Activated CD4-positive, CD25-positive, alpha-beta regulatory T cell (primary cell): ENCODE results near the gene BID.

Experiments used
- DNase-seq, 4 experiments: peaks; one replicate each; lab custom pipeline; 2025; lab: John Stamatoyannopoulos, UW

BID gene

DNA sequence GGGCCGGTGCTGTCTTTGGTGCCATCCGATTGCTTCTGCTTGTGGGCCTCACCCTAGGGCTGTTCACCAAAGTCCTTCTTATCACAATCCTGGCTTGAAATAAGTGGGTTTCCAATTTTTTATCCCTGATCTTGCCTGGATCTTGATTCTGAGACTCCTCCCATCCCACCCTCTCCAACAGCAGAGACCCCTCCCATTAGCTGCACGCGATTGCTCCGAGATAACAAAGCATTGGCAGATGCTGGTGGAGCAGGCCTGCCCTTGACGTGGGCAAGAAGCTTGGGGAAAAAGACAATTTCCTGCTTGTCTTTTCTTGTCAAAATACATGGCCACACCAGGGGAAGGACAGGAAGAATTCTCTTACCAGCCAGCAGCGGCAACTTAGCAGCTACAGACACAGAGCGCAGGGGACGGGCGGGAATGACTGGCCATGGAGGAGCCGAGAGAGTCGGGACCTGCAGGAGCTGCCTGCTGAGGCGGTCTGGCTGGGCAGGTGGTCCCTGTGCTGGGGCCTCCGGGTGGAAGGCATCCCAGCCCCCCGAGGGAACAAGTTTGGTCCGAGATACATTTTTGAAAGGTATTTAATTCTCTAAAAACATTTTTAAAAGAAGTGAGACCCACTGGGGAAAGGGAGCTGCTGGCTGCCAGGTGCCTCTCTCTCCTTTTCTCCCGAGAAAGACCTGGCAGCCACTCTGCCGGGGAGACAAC lies 9.7 kb upstream of the BID start:
- no peak for DNase-seq

DNA sequence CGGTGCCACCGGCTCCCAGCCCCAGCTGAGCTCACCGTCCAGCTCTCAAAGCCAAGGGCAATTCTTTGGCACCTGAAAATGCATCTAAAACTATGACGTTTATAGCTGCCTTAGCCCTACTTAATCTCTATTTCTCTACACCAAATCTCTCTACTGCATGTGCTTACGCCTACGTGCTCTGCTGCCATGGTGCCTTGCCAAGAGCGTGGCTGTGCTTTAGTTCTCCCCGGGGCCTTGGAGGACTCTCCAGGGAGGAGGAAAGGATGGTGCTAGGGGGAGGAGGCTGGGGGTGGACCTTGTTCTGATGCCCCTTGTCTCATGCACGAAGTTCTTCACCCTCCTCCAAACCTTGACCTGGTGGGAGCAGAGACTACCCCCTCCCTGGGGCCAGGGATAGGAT lies 9.0 kb upstream of the BID start:
- no peak for DNase-seq

DNA sequence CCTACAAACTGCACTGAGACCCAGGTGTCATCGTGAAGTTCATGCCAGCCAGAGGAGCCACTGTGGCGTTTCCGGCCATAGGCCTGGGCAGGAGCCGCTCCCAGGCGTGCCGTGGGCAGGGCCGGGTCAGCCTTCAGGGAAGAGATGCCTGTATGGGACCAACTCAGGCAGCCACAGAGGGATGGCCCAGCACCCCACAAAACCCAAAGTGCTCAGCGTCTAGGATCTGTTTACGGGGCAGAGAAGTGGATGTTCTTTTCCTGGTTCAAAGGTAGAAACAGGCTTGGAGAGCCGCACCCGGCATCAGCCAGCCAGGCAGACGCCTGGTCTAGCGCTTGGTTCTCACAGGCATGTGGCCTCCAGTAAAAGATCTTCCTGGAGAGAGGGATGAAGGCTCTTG lies 8.4 kb upstream of the BID start:
- no peak for DNase-seq

DNA sequence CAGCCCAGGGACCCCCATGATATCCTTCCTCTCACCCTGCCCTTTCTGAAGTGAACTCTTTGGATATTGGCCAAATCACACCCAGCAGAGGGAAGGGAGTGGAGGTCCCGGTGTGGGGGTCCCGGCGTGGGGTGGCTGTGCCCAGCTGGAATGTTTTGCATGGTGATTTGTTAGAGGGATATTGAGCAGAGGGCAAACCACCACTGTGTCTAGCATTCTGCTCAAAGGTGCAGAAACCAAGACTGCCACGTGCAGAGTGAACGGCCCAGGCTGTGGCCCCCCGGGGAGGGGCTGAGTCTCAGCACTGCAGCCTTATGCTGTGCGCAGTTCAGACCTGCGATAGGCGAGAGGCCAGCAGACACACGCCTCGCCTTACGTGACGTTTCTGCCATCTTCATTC lies 7.9 kb upstream of the BID start:
- no peak for DNase-seq

DNA sequence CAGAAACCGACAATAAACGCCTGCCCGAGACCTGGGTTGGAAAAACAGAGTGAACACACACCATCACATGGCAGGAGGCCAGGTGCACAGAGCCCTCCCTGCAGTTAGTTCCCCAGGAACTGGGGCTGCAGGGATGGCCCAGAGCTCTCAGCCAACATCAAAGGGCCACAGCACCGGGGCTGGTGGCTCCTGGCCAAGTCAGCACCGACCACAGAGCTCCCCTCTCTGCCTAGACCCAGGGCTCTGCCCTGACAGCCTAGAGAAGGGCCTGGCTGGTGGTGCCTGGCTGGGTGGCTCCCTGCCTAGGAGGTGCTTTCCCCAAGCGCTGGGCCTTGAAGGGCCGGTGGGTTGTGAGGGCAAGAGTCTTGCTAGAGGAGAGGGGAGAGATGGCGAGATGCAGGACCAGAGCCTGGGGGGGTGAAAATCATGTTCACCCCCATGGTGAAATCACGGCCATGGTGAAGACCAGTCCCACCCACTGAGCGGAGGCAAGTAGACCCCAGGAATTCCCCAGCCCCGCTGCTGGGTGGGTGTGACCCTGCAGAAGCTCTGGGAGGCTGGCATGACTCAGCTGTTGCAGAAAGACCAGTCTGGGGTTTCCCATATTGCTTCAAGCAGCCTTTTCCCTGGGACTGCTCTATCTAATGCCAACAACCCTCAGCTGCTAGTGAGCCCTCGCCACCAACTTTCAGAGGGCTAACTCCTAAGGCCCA lies 7.2 kb upstream of the BID start:
- DNase-seq = peak in 1 of 4 experiments; percentile 31

DNA sequence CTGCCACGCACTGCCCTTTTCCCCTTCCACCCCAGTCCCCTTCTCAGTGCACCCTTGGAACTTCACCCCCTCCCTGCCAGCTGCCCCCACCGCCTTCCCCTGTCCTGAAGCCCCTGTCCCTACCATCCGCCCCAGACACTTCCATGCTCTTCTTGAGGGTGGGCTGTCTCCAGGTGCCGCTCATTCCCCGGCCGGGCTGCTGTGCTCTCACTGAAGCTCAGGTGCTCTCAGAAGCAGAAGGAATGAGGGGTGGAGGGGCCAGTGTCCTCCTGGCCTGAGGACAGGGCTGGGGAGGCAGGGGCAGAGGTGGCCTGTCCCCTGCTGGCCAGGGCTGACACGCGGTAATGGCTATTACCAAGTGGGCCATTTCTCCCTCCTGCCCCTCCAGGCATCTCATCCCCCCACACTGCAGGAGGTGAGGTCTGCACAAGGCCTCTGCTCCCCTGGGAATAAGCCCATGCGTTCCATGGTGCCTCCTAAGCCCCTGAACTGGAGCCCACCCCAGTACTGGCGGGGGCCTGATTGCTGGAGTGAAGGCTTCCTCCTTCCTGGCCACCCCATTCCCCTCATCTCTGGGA lies 6.6 kb upstream of the BID start:
- DNase-seq = no peak

DNA sequence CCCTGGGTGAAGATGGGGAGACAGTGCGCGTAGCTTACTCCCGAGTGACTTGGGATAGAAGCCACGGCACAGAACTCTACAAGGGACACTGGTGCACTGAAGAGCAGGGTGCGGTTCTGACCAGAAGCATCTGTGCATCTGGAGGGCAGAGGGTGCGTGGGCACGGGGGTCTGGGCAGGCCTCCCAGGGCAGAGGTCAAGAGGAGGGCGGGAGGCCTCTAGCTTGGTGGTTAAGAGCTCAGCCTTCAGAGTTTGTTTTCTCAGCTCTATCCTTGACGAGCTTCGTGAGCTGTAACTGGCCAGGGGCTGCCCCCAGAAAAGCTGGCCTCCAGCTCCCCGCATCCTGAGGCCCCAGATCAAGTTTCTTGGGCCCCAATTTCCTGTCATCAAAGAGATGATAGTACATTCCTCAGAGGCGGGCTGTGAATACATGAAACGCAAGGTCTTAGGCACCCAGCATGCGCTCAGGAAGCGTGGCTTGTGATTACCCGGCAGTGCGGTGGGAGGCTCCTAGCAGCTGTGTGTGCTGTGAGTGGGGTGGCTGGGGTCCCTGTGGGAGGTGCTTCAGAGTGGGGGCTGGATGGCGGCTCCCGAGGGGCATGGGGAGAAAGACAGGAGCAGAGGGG lies 6.0 kb upstream of the BID start:
- no peak for DNase-seq

DNA sequence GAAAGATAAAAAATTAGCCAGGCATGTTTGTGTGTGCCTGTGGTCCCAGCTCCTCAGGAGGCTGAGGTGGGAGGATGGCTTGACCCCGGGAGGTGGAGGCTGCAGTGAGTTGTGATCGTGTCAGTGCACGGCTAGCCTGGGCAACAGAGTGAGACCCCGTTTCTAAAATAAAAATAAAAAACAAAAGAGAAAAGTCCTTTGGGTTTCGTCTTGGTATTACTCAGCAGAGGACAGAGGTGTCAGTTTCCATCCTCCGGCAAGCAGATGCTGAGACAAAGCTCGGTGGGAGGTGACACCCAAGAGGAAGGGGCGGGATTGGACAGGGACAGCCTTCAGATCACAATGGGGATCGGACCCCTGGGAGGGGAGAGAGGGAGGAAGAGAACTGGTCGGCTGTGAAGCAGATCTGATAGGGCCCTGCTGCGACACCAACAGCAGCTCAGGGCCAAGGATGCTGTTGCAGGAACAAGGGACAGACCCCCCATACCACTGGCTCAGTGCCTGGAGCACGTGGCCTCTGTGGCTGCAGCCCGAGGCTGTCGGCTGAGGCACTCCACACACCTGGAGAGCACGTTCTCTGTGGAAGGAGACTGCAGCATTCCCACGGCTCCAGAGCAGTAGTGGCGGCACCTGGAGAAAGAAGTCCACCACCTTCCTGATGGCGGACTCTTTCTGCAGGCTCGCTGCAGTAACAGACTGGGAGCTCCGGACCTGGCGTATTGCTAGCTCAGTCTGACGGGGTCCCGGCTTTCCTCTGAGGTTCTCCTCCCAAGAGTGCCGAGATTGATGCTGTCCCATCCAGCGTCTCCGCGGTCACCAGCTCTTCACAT lies 5.2 kb upstream of the BID start:
- DNase-seq = no peak

DNA sequence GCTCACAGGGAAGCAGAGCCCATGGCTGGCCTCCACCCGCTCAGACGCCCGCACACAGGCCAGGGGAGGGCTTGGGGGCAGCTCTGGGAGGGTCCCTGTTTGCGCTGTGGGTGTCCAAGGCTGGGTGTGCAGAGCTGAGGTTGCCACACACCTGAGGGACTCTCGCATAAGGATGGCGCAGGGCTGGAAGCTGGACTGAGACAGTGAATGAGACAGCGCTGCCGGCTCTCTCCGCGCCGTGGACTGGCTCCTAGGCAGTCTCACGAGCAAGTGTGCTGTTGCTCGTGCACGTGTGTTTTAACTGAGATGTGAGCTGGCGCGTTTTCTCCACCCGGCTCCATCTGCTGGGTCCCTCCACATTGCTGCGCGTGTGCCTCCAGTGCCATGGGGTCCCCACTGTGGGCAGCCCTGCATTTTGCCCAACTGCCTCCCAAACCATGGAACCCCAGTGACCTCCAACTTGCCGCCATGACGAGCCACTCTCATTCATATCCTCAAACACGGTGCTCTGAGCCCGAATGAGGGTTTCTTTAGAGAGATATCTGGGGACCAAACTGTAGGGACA lies 4.2 kb upstream of the BID start:
- DNase-seq = no peak

DNA sequence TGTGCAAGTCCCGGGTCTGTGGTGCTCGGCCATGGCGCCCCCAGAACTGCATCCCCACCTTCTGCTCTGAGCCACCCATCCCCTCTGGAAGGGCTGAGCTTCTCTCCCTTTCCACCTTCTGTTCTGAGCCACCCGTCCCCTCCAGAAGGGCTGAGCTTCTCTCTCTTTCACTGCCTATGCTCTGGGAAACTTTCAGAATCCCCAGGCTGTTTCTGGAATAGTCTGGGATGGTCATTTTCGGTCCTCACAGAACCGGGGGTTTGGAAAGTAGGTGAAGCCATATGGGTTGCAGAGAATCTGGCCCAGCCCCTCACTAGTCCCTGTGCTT lies 3.4 kb upstream of the BID start:
- no peak for DNase-seq

DNA sequence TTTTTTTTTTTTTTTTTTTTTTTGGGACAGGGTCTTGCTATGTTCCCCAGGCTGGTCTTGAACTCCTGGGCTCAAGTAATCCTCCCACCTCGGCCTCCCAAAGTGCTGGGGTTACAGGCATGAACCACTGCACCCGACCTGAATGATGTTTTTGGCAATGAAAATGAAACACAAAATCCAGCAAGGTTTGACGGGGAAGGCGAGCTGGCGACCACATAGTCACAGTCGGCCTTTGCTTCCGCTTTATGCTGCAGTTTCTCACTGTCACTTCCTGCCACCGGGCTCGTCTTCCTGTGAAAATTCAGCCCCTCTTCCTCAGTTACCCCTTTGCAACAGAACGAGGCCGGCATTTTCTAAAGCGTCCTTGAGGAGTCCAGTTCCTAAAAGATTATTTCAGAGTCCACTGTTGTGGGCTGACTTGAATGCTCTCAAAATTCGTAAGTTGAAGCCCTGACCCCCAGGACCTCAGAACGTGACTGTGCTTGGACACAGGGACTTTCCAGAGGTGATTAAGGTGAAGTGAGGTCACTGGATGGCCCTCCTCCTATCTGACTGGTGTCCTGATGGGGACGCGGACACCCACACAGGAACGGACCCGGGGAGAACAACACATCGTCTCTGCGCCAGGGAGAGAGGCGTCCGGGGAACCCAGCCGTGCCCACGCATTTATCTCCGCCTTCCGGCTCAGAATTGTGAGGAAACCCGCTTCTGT lies 2.9 kb upstream of the BID start:
- peak; percentile 39 to 48 (median 43) for DNase-seq

DNA sequence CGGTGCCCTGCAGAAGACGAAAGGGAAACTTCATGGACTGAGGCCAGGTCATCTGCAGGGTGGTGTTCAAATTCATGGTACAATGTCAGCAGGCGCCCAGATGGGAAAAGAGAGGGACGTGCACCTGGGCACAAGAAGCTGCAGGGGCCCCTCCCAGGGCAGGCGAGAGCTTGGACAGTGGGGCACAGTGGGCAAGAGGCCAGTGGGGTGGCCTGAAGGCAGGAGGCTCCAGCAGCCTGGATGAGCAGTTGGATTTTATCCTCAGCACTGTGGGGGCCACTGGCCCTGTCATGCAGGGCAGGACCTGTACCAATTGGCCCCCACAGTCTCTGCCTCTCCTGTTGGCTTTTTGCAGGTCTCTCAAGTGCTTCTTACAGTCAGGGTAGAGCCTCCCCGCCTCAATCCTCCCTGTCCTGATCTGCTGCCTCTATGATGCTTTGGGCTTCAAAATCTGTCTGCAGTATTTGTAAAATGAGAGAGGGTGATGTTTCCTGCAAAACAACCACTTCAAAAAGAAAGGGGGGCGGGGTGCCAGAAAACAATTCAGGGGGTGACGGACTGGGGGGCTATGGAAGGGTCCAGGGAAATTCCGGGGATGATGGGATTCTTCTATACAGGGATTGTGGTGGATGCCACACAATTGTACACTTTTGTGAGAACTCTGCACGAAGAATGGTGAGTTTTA lies 1.7 kb upstream of the BID start:
- no peak for DNase-seq

DNA sequence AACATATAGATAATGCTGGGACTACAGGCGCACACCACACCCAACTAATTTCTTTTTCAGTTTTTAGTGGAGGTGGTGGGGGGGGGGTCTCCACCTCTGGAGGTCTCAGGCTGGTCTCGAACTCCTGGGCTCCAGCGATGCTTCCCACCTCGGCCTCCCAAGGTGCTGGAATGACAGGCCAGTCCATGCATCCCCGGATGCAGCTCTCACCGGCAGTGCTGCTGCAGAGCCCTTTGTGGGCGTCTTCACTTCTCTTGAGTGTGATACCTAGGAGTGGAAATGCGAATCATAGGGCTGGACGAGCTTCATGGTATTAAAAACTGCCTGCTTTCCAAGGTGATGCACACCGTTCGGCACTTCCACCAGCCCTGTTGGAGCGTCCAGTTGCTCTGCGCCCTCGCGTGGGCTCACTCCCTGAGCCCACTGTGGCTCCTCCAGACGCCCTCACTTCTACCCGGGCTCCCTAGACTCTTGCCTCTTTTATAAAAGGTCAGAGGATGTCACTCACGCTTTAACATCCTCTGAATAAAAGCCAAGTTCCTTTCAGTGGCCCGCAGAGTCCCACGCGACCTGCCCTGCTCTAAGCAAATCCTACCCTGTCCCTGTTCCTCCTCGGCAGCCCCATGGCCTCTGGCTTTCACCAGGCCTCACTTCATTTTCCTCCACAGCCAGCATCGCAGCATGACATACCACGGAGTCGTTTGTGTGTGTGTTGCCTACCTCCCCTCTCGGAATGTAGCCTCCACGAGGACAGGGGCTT lies 837 bp upstream of the BID start:
- no peak for DNase-seq

DNA sequence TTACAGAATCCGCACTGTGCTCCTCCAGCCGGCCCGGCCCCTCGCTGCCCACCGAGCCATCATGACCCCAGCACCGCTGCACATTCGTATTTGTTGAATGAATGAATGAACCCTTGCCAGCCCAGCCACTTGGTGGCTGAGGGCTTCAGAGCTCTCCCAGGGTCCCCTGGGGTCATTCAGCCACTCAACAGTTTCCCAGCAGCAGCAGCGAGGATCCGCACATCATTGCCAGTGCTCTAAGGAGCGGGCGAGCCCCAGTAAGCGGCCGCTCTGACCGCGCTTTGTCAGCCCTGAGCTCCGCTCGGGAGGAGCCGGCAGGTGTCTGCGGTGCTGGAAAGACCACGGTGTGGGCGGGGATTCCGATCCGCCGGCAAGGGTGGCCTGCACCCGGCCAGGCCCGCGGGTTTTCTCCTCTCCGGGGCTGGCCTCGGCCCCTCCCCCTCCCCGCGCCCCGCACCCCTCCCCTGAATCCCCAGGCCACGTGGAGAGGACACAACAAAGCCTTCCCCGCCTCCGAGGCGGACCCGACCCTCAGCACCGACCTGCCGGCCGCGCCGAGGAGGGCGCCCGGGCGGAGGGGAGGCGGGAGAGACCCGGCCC lies 563 bp downstream of the BID start:
- peak in 3 of 4 experiments; percentile 16 to 34 (median 17) for DNase-seq

DNA sequence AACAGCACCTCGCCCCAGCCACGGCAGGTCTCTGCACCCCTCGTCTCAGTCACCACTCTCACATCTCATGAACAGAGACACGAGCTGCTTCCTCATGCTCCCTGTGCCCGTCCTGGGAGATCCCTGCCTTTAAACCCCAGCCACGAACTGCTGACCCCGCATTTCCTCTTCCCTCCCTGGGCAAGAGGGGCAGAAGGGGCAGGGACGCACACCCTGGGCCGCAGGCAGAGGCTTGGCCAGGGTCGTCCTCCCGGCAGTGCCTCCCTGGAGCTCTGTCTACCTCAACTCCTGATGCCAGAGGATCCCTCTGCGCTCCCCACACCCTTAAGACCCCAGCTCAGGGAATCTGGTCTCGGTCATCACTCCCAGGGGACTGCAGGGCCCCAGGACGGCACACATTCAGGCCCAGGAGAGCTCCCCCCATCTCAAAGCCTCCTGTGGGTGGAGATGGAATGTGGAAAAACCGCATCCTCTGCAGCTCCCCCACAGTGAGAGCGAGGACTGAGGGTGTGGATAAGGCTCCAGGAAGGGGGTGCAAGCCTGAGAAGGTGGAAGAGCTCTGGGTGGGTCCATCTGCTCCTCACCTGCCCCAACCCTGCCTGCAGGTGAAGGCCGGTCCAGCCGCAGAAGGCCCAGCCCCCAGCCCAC lies 1.2 kb downstream of the BID start:
- DNase-seq = no peak

DNA sequence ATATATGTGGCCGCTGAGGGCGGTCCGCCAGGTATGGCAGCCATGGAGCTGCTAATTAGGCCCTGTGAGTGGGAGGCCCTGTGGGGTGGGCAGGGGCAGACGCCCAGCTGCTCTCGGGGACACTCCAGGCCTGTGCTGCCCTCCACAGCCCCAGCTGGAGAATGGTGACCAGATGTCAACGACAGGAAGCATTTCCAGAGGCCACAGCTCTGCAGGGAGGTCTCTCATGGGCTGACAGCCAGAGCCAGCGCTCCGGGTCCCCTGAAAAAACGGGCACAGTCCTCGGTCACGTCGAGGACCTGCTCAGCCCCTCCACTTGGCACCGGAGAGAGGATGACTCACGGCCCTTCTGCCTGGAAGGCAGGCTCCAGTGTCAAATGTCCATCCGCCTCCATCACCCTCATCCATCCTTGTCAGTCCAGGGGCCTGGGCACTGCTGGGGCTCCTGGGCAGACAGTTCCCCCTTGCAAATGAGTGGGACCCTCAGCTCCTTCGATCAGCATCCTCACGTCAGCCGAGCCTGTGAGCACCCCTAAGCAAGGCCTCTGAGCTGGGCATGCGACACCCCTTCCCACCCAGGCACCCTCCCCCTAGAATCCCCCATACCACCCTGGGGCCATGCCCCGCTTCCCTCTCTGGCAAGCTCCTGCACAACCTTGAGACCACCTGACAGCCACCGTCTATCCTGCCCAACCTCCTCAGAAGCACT lies 1.9 kb downstream of the BID start:
- DNase-seq = no peak

DNA sequence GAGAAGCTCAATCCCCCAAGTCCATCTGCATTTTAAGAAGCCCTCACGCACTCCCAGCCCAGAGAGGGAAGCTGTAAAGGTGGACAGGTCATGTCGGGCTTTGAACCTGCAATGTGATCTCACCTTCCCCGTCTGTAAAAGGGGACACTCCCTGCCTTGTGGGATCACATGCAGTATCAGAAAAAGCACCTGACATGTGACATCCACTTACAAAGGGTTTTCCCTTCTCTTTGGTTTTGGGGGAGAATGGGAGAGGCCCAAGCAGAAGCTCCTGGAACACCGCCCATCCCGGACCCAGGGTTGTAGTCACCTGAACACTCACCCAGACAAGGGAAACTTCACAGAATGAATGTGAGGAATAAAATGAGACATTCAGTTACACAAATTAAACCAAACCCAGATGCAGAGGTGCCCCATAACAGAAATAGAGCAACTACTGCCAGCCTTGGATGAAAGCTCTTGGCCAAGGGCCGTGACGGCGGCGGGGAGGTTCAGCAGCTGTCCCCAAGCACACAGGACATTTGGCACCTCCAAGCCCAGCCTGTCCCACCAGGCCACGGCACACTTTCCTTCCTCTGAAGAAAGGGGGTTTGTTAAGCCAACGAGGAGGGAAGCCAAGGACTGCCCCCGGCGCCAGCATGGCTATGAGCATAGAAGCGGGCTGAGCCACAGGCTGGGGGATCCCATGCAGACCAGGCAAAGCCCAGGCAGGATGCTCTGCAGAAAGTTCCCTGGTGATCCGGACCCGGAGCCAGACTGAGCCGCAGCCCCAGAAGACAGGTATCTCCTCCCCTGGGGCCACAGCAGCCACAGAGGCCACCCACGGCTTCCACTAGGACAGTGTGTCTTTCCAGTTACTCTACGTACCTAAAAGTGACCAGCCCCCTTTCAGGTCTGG lies 3.8 kb downstream of the BID start:
- DNase-seq = no peak
